GM12892 (cell line): ENCODE measurements around the gene PISD.

Source experiments
- DNase-seq: peaks from one replicate; pipeline ENCODE4 v3.0.0; 2011; ENCODE audit not compliant: insufficient read length
- FAIRE-seq: peaks from 2 replicates; lab custom pipeline; 2011; peaks lifted over from hg19 to GRCh38; lab: Jason Lieb, UNC
- POLR2A ChIP-seq: IDR thresholded peaks from 2 replicates; pipeline ENCODE4 v1.6.1; 2011; ENCODE audit warnings: low read depth, low read length, control low read depth
- POLR2AphosphoS5 ChIP-seq: IDR thresholded peaks from 2 replicates; pipeline ENCODE4 v1.6.1; 2011; ENCODE audit warnings: low read depth, low read length, control low read depth
- TAF1 ChIP-seq: IDR thresholded peaks from 2 replicates; pipeline ENCODE4 v1.6.1; 2011; ENCODE audit warnings: low read depth, mild to moderate bottlenecking, control low read depth, low read length, borderline replicate concordance

The PISD gene

DNA sequence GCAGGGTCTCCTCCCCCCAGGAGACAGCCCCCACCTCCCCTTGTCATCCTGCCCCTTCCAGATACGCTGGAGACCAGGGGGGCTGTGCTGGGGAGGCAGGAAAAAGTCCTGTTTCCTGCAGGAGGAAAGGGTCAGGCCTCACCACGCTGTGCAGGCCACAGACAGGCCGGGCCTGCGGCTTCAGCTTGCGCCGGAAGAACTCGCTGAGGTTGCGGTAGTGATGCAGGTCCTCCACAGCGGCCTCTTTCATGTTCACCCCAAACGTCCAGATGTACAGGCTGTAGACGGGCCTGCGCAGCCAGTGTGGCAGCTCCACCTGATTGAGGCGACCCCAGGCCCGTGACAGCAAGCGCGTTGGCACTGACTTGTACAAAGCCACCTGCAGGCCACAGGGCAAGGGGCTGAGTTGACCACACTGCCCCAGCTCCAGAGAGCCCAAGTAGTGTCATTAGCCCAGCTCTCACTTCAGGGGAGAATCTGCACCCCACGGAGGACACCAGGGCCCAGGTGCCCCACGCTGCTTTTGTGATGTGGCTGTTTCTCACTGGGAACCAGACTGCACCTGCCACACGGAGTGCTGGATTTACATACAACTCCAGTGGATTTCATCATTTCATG is 40.4 kb downstream of the PISD start:
- DNase-seq (no peak), FAIRE-seq (no peak)
- TF ChIP-seq TAF1 (no peak), POLR2AphosphoS5 (no peak; the same call in 1 of the 2 replicates), POLR2A (no peak)

DNA sequence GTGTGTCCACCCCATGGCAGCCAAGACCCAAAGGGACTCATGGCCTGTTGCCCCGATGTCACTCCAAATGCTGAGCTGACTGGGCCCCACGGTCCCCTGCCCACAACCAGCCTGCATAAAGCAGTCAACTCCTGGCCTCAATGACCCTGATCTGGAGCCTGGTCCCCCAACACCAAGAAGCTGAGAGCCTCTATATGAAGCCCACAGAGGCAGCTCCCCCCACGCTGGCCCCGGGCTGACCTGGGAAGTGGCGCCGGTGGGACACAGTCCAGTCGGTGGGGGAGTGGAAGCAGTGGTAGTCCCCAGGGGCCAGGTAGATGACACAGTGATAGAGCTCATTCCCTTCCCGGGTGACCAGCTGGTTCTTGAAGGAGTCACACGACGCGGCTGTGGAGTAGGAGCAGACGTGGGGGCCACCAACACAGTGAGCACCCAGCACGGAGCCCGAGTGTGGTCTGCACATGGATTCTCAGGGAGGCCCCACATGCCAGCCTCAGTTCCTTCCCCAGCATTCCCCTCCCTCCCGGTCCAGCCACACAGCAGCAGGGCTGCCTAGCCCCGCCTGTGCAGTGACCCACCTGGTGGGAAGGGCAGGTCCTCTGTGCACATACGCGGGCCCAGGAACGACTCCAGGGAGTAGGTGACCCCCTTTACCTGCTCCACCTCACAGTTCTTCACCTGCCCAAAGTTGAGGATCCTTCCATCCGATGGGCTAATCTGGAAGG is 41.1 kb downstream of the PISD start:
- no peak for FAIRE-seq
- TF ChIP-seq POLR2A = no peak
- no peak for TF ChIP-seq TAF1
- TF ChIP-seq POLR2AphosphoS5 = peak; percentile 49; the same call in 1 of the 2 replicates
- DNase-seq = no peak

DNA sequence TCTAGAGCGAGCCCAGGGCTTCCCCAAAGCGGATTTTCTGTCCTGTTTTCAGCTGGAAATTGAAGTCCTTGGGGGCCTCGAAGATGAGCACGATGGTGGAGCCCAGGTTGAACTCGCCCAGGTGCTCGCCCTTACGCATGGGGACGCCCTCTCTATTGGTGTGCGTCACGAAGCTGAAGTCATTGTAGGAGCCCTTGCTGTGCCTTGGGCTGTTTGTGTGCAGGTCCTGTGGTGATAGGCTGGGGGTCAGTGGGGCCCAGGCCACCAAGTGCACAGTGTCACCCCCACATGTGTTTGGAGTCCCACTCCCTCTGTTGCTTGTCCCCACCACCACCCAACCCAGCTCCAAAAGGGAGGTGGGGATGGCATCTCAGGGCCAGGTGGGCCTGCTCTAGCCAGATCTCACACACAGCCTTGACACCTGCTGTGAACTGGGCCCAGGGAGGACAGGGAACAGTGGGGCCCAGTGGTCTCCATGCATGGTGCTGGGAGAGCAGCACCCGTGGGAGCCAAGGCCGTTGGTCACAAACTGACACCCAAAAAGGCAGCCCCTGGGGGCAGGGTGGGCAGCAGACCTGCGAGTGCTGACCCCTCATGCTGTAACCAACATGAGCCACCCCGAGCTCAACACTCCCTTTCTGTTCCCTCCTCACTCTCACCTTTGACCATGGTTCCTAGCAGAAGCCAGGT is 42.3 kb downstream of the PISD start:
- no peak for FAIRE-seq
- TF ChIP-seq POLR2A (no peak; the same call in 1 of the 2 replicates), TAF1 (no peak), POLR2AphosphoS5 (no peak)
- DNase-seq = no peak

DNA sequence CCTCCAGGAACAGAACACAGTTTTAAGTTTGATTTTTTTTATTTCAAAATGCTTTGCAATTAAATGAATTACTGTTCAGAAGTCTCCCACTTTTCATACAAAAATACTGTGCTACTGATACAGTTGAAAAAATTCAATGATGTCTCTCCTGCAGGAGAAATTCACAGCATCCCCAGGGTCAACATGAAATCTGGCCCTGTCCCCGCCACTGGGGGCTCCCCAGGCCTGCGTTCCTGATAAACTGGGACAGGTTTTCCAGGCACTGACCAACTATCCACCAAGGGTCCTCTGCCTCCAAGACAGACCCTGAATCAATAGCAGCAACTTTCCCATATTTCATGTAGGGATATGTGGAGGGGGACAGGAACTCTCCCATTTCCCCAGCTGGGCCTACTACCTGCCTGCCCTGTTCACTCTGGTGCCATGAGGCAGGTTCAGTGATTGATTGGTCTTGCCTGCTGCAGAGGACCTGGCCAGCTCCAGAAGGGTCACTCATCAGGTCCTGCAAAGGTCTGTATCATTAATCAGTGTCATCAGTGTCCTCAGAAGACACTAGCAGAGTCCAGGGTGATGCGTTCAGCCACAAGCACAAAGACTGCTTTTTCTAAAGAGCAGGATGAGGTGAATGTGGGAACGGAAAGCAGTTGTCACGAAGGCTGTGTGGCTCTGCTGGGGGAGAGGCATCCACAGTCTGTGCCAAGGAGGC is 43.4 kb downstream of the PISD start:
- DNase-seq (no peak), FAIRE-seq (no peak)

DNA sequence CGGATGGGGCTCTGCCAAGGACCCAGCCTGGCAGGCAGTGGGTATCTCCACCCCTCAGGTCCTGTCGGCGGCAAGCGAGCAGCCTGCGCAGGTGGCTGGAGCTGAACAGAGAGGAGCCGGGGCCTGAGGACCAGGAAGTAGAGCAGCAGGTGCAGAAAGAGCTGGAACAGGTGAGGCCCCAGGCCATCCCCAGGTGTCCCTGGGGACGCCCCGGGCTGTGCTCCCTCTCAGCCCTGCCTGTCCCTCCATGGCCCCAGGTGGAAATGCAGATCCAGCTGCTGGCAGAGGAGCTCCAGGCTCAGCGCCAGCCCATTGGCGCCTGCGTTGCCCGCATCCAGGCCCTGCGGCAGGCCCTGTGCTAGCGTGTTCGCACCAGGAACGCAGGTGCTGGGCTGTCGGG is 44.0 kb downstream of the PISD start:
- DNase-seq (no peak), FAIRE-seq (no peak)
- no peak; the same call in 1 of the 2 replicates for TF ChIP-seq POLR2AphosphoS5
- no peak for TF ChIP-seq POLR2A
- no peak for TF ChIP-seq TAF1

More for the DNA sequence above, 43.4 kb downstream of the PISD start:
- TF ChIP-seq POLR2A (no peak), POLR2AphosphoS5 (peak; percentile 10; the same call in 1 of the 2 replicates)

DNA sequence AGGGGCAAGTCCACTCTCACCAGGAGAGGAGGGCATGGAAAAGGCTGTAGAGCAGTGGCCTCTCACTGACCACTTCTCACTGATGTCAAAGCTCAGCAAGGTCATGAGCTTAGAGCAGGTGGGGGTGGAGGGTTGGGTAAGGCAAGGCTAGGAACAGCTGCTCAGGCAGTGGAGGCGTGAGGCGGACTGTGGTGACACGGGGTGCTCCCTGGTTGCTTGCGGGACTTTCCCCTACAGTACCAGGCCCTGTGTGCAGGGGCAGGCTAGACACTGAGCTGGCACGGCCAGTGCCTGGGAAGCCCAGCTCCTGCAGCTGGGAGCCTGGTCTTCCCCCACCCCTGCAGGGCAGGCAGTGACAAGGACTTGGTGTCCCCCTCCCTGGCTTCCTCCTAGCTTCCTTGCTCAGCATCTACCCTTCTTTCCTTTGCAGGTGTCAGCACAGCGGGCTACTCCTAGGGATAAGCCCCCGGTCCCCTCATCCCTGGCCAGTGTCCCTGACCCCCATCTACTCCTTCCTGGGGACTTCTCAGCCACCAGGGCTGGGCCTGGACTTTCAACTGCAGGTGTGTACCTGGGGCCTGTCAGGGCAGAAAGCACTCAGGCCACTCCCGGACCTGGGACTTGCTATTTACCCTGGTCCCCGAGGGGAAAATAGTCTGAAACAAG is 45.6 kb downstream of the PISD start:
- TF ChIP-seq POLR2A = no peak
- TF ChIP-seq TAF1 = no peak
- TF ChIP-seq POLR2AphosphoS5 = peak; percentile 49; the same call in 1 of the 2 replicates
- FAIRE-seq = peak; percentile 92
- DNase-seq = peak; percentile 66

DNA sequence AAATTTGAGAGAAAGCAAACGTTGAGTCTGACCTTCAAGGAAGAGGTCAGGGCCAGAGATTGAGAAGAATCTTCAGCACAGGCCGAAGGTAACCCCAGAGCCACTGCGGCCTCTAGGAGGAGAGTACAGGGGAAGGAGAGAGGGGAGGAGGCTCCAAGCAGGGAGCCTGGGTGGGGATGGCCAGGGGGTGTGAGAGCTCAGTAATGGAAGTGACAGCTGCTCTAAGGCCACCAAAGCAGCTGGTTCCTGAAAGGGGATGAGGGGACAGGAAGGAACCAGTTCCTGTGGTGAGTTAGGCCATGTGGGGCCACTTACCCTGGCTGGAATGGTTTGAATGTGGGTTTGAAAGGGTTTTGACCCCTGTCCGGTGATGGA is 46.1 kb downstream of the PISD start:
- TF ChIP-seq POLR2AphosphoS5 (no peak), TAF1 (no peak), POLR2A (no peak)
- no peak for FAIRE-seq
- DNase-seq = no peak

DNA sequence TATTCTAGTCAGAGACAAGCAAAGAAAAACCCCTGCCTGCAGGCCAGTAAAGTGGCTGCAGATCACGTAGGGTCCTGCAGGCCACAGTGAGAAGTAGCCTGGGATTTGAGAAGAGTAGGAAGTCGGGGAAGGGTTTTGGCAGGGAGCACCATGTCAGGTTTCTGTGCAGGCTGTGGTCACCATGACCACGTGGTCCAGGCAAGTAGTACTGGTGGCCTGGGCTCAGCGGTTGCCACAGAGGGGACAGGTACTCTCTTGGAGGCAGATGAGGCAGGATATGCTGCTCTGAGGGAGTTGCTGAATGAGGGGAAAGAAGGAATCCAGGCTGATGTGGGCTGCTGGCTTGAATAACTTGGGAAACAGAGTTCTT is 46.5 kb downstream of the PISD start:
- FAIRE-seq = no peak
- no peak for DNase-seq
- TF ChIP-seq POLR2A (no peak), TAF1 (no peak), POLR2AphosphoS5 (no peak)

DNA sequence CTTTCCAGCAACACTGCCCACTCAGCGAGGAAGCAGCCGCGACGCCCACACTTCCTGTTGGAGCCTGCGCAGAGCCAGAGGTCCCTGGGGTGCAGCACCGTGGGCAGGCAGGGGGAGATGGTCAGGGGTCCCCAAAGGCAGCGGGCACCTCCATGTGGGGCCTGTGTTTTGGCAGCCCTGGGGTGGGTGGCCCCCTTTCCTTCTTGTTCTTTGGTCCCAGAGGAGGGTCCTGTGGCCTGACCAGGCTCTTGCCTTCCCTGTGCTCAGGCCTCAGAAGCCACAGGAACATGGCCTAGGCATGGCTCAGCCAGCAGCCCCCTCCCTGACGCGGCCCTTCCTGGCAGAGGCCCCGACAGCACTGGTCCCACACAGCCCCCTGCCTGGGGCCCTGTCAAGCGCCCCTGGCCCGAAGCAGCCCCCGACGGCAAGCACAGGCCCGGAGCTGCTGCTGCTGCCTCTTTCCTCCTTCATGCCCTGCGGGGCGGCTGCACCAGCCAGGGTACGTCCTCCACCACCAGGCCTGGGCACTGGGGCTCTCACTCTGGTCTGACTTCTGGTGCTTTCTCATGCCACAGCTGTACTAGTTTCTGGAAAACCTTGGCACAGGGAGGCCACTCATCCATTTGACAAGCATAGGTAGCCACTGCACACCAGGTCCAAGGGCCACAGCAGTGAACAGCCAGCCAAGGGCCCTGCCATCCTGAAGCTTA is 47.1 kb downstream of the PISD start:
- FAIRE-seq = no peak
- TF ChIP-seq POLR2AphosphoS5 (no peak), POLR2A (peak; percentile 3; the same call in 1 of the 2 replicates)
- DNase-seq = no peak

DNA sequence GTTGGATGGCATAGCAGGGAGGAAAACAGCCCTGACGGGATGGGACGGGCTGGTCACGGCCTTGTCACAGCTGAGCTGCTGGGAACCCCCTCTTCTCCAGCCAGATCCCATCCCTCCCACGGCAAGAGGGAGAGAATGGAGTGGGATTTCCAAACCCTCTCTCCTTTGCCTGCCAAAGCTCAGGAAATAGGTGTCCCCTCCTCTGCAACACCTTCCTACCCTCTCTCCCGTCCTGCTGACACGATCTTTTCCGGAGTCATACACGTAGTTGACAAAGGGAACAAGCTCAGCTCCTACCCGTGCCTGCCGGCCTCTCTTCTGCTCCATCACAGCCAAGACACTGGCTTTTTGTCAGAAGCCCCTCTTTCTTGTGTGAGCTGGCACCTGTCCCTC is 48.1 kb downstream of the PISD start:
- FAIRE-seq = no peak
- no peak for DNase-seq

More for the DNA sequence above, 48.1 kb downstream of the PISD start:
- TF ChIP-seq POLR2AphosphoS5 = no peak
- no peak for TF ChIP-seq TAF1
- TF ChIP-seq POLR2A = no peak
